ENCODE measurements around the gene TSPAN12.

TSPAN12 gene

GRCh38 chr7:120825152-120825551 lies 32.8 kb downstream of the TSPAN12 start (continued):
- TF ChIP-seq ZNF565 (CRISPR knock-in tag; conservative IDR thresholded peaks at IDR 0.05; ENCODE audit: low read depth) (no peak), RARB (CRISPR knock-in tag; IDR thresholded peaks at IDR 0.05) (no peak), GLIS3 (CRISPR knock-in tag; IDR thresholded peaks at IDR 0.05) (no peak), ZFP3 (CRISPR knock-in tag; IDR thresholded peaks at IDR 0.05) (no peak)

GRCh38 chr7:120819861-120820260 lies 38.1 kb downstream of the TSPAN12 start:
- TF ChIP-seq ZNF565 (CRISPR knock-in tag; conservative IDR thresholded peaks at IDR 0.05; ENCODE audit: low read depth) (no peak), ZNF70 (CRISPR knock-in tag; IDR thresholded peaks at IDR 0.05) (no peak), SNAI2 (CRISPR knock-in tag; IDR thresholded peaks at IDR 0.05) (no peak), ZC3H10 (CRISPR knock-in tag; IDR thresholded peaks at IDR 0.05) (no peak), POU6F1 (CRISPR knock-in tag; IDR thresholded peaks at IDR 0.05; ENCODE audit: borderline replicate concordance, low read depth) (no peak), ZFP30 (CRISPR knock-in tag; IDR thresholded peaks at IDR 0.05) (no peak), CSDC2 (CRISPR knock-in tag; IDR thresholded peaks at IDR 0.05) (no peak), BACH2 (CRISPR knock-in tag; IDR thresholded peaks at IDR 0.05; ENCODE audit: borderline replicate concordance) (no peak), ISL1 (CRISPR knock-in tag; IDR thresholded peaks at IDR 0.05) (no peak), OSR1 (CRISPR knock-in tag; IDR thresholded peaks at IDR 0.05) (no peak), ZFP3 (CRISPR knock-in tag; IDR thresholded peaks at IDR 0.05) (no peak), TOX (CRISPR knock-in tag; IDR thresholded peaks at IDR 0.05; ENCODE audit: borderline replicate concordance) (no peak), CSRNP3 (CRISPR knock-in tag; IDR thresholded peaks at IDR 0.05) (no peak), ARNTL (CRISPR knock-in tag; IDR thresholded peaks at IDR 0.05; ENCODE audit: borderline replicate concordance, low read depth) (no peak)
- no peak for ATAC-seq

GRCh38 chr7:120817851-120818250 lies 40.1 kb downstream of the TSPAN12 start:
- ATAC-seq = no peak
- TF ChIP-seq ZNF70 (CRISPR knock-in tag; IDR thresholded peaks at IDR 0.05) = no peak
- no peak for TF ChIP-seq CREB5 (CRISPR knock-in tag; IDR thresholded peaks at IDR 0.05; ENCODE audit: low read depth)
- no peak for TF ChIP-seq TCF4 (CRISPR knock-in tag; IDR thresholded peaks at IDR 0.05; ENCODE audit: borderline replicate concordance)
- no peak for TF ChIP-seq BACH2 (CRISPR knock-in tag; IDR thresholded peaks at IDR 0.05; ENCODE audit: borderline replicate concordance)
- TF ChIP-seq POU6F1 (CRISPR knock-in tag; IDR thresholded peaks at IDR 0.05; ENCODE audit: borderline replicate concordance, low read depth) = no peak
- TF ChIP-seq TSHZ2 (CRISPR knock-in tag; IDR thresholded peaks at IDR 0.05) = no peak
- TF ChIP-seq PPARA (CRISPR knock-in tag; IDR thresholded peaks at IDR 0.05; ENCODE audit: borderline replicate concordance) = no peak
- TF ChIP-seq ESRRG (CRISPR knock-in tag; IDR thresholded peaks at IDR 0.05) = no peak
- TF ChIP-seq CSDC2 (CRISPR knock-in tag; IDR thresholded peaks at IDR 0.05) = no peak
- TF ChIP-seq ZFP30 (CRISPR knock-in tag; IDR thresholded peaks at IDR 0.05) = no peak
- no peak for TF ChIP-seq ZNF565 (CRISPR knock-in tag; conservative IDR thresholded peaks at IDR 0.05; ENCODE audit: low read depth)
- no peak for TF ChIP-seq GLIS3 (CRISPR knock-in tag; IDR thresholded peaks at IDR 0.05)
- no peak for TF ChIP-seq ZNF8 (CRISPR knock-in tag; IDR thresholded peaks at IDR 0.05)

Measured in SK-N-SH treated with all-trans-retinoic acid at 6 μM for 48 hours (cell line).